Stimulated activated CD8-positive, alpha-beta memory T cell treated with anti-CD3 and anti-CD28 coated beads, Interleukin-2, amount 100 ng/mL, for 48 hours (primary cell): ENCODE data around the gene ROGDI.
"Not testable (repeated sequence)": the region's sequence is repeated elsewhere in the genome, so short reads cannot be mapped to it uniquely, and the experiment has no call there.

Experiments used
- DNase-seq, 2 donors: peaks; one replicate each; pipeline ENCODE4 v3.0.0-alpha.2; 2020; ENCODE audit warnings: low read depth in 2 of 2

The ROGDI gene

DNA sequence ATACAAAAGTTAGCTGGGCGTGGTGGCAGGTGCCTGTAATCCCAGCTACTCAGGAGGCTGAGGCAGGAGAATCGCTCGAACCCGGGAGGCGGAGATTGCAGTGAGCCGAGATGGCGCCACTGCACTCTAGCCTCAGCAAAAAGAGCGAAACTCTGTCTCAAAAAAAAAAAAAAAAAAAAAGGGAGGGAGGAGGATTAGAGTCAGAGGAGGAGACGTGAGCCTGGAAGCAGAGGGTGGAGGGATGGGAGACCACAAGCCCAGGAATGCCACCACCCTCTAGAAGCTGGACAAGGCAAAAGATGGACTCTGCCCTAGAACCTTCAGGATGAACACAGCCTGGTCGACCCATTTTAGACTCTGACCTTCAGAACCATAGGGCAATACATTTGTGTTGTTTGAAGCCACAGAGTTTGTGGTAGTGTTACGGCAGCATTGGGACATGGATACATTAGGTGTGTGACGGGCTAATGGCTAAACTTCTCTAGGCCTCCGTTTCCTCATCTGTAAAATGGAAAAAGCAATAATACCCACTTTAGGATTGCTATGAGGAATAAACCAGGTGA is 9.4 kb downstream of the ROGDI start:
- no peak for DNase-seq

DNA sequence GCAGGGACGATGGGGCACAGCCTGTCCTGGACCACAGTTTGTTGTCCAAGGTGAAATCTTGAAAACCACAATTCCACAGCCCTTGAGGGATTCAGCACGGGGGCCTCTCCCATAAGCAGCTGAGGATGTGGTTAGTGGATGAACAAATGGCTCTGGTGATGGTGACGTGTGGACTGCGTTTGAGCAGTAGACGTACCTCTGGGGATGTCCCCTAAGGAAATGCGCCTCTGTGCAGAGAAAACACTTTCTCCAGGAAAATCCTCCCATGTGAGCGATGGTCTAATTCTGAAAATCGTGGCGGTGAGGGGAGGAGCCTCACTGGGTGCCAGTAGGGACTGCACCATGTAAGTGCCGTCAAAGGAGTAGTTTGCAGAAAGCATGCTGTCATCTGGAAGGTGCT is 11.6 kb downstream of the ROGDI start:
- DNase-seq: no peak

DNA sequence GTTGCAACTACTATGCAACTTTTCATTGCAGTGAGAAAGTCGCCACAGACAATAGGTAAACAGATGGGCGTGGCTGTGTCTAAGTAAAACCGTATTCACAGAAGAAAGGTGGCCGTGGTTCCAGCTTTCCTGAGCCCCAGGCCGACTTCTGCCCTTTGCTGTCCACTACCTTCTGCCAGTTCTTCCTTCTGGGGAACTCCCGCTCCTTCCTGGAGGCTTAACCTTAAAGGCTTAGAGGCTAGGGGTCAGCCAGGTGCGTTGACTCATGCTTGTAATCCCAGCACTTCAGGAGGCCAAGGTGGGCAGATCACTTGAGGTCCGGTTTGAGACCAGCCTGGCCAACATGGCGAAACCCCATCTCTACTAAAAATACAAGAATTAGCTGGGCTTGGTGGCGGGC is 12.2 kb downstream of the ROGDI start:
- DNase-seq: no peak

DNA sequence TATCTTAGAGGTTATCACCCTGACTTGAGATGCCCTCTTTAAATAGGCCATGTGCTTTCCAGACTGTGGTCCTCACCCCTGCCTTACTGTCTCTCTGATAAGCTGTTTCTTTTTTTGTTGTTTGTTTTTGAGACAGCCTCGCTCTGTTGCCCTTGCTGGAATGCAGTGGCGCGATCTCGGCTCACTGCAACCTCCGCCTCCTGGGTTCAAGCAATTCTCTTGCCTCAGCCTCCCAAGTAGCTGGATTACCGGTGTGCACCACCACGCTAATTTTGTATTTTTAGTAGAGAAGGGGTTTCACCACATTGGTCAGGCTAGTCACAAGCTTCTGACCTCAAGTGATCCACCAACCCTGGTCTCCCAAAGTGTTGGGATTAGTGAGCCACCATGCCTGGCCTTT is 13.5 kb downstream of the ROGDI start:
- no peak for DNase-seq

DNA sequence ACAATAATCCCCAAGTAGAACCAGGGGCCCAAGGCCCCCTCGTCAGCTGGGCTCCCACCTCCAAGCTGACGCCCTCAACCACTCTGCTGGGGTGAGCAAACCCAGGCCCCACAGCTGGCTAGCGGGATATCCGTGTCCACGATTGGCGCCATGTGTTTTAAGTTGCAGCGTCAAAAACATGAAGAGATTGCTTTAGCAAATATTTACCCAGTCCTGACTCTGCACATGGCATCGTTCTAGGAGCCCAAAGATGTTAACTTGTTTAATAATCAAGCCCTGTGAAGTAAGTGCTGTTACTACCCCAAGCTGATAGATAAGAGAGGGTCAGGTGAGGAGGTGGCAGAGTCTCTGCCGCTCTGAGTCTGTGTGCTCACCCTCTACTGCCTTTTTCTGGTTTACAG is 13.9 kb downstream of the ROGDI start:
- DNase-seq: no peak

DNA sequence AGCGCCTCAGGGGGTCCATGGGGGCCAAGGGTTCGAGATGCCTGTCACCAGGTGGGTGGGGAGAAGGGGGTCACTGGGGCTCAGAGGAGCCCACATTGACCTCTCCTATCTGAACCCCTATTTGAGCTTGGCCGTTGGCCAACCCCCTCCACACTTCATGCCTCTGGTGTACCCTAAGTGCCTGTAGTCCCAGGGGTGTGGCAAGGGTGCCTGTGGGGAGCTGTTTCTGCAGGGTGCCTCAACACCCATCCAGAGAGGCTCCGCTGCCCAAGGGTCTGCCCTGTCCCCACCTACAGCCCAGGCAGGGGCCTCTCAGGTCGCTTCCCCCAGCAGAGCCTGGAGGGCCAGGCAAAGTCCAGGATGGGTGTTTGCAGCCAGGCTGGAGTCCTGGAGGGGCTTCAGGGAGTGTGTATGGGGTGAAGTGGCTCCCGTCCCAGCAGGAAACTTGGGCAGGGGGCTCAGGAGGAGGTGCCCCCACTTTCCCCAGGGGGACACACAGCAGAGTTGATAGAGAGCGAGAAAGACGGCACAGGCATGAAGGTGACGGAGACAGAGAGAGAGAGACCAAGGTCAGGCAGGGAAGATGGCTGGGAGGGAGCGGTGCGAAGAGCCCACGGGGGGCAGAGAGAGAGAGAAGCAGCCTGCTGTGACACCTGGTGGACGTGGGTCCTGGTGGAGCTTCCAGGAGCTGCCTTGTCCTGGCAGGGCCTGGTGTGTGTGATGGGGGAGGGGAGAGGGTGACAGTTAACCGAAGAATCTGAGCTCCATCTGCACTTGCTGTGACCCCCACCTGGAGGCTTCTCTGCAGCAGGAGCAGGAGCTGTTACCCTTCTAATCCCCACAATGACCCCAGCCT is 14.6 kb downstream of the ROGDI start, which contains the start of gene SEPTIN12:
SEPTIN12 (minus strand) TSS at position 719 of the 856 bp plus-strand sequence; CDS start at position 19, 700 bp downstream.
- no peak for DNase-seq

DNA sequence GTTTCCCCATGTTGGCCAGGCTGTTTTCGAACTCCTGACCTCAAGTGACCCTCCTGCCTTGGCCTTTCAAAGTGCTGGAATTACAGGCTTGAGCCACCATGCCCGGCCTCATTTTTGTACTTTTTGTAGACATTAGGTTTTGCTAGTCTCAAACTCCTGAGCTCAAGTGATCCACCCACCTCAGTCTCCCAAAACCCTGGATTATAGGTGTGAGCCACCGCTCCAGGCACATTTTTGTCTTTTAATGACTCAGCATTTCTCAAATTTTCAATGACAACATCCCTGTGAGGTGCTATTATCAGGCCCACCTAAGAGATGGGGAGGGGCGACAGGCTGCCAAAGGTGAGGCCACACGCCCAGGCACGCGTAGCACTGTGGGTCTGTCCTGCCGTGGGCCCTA is 15.4 kb downstream of the ROGDI start:
- no peak for DNase-seq

DNA sequence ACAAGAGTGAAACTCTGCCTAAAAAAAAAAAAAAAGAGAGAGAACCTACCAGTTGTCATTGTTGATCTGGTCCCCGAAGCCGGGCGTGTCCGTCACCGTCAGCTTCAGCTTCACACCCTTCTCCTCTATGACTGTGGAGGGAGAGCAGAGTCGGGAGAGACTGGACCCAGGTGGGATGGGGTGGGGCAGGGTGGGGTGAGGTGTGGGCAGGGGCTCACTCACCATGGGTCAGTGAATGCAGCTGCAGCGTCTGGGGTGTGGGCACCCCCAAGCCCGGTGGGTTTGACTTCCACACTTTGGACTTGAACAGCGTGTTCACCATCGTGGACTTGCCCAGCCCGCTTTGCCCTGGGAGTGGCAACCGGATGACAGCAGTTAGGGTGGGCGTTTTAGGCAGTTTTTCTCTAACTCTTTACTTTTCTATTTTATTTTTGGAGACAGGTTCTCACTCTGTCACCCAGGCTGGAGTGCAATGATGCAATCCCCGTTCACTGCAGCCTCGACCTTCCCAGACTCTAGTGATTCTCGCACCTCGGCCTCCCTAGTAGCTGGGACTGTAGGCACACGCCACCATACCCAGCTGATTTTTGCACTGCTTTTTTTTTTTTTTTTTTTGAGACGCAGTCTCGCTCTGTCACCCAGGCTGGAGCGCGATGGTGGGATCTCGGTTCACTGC is 16.5 kb downstream of the ROGDI start:
- no peak for DNase-seq

DNA sequence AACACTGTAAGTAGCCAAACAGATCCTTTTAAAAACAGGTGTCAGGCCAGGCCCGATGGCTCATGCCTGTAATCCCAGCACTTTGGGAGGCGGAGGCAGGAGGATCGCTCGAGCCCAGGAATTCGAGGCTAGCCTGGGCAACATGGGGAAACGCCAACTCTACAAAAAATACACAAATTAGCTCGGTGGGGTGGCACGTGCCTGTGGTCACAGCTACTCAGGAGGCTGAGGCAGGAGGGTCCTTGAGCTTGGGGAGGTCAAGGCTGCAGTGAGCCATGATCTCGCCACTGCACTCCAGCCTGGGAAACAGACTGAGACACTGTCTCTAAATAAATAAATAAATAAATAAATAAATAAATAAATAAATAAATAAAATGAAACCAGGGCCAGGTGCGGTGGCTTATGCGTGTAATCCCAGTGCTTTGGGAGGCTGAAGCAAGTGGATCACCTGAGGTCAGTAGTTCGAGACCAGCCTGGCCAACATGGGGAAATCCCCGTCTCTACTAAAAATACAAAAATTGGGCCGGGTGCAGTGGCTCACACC is 17.9 kb downstream of the ROGDI start:
- not testable (repeated sequence) for DNase-seq

DNA sequence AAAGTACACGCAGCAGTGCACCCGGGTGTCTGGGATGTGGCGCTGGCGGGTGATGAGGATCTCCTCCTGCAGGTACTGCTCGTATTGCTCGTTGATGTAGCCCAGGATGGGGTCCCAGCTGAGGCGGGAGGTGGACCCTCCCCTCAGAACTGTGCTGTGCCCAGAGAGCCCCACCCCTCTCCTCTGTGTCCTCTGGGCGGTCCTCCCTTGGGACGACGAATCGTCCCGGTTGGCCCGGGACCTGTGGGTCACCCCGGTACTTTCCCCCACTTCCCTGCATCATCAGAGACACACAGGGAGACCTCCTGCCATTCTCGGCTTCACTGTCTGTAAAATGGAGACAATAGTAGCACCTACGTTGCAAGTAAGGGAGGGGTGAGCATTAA is 18.5 kb downstream of the ROGDI start:
- no peak for DNase-seq

DNA sequence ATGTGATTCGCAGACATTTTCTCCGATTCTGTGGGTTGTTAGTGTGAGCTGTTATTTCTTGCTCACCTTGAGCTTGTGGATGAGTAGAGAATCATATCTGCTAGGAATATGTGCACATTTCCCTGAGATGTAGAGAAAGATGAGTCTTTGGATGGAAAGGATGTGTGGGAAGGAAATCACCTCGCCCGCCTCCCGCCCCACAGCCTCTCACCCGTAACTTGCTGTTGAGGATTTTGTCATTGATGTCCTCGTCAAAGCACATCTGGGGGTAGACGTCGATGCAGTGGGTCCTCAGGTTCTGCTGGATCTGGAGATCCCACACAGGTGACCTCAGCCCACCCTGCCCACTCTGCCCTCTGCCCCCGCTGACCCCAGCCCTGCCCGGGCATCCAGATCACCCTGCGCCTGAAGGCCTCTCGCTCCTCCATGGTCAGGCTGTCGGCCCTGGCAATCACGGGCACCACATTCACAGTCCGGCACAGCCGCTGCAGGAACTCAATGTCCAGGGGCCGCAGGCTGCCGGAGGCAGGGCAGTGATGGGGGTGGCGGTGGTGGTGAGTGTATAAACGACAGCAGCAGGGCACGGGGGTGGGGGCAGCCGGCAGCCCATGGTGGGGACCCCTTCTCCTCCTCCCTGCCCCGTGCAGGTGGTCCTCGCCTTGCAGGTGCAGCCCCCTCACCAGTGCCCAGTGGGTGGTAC is 19.0 kb downstream of the ROGDI start:
- no peak for DNase-seq

DNA sequence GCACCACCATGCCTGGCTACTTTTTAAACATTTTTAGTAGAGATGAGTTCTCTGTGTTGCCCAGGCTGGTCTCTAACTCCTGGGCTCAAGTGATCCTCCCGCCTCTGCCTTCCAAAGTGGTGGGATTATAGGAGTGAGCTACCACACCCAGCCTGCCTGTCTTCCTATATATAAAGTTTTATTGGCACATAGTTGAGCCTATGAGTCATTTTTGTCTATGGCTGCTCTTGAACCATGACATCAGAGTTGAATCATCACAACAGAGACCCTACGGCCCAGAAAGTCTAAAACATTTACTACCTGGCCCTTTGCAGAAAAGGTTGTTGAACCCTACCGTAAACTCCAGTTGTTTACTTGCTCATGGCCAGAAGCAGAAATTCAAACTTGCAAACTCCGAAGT is 22.2 kb downstream of the ROGDI start:
- DNase-seq: no peak

DNA sequence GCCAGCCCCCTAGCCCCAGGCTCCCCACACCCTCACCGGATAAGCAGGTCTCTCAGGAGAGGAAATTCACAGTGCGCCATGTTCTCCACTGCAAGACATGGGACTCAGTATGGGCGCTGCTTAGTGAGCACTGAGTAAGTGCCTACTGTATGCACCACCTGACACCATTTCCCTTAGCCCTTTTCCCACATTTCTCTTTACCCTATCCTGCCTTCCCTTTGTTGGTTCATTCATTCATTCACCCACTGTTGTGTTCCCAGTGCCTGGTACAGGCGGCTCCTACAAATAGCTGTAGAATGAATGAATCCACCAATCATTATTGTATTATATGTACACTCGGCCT is 24.4 kb downstream of the ROGDI start:
- no peak for DNase-seq

DNA sequence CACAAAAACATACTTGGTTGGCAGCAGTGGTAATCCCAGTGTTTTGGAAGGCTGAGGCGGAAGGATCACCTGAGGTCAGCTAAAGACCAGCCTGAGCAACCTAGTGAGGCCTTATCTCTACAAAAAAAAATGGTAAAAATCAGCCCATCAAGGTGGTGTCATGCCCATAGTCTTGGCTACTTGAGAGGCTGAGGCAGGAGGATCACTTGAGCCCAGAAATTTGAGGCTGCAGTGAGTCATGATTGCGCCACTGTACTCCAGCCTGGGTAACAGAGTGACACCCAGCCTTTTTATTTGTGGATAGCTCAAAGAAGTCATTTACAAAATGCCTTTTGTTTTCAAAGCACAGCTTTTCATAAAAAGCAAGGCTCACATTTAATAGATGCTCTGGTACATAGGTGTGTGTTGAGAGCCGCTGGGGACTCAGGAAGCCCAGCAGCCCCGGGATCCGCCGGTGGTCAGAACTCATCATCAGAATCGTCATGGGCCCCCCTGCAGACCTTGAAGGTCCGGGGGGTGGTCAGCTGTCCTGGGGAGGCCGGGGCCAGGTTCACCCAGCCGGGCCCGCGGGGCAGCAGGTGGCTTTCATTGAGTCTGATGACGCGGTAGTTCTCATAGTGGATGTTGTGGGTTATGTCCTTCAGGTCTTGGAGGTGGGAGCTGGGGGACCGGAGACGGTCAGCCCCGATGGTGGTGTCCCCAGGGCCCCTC is 24.9 kb downstream of the ROGDI start:
- DNase-seq: no peak

DNA sequence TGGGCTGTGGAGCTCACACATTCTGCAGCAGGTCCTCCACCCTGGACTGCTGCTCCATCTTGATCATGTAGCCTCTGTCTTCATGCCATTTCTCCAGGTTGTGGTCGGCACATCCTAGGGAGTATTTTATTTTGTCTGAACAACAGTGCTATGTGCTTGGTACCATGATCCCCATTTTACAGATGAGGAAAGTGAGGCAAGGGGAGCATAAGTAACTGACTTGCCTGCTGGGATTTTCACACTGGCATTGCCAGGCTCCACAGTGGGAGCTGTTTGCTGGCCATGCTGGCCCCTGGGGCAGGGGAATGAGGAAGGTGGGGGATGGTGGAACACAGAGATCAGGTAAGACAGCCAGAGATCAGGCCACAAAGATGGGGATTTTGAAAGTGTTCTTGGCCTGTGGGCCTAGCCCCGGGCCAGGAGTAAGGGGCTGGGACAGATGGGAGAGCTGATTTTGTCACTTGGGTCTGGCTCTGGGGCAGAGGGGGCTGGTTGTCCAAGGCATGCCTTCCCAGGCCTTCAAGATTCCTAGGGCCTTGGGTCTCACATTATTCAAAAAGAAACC is 26.2 kb downstream of the ROGDI start:
- DNase-seq: no peak

DNA sequence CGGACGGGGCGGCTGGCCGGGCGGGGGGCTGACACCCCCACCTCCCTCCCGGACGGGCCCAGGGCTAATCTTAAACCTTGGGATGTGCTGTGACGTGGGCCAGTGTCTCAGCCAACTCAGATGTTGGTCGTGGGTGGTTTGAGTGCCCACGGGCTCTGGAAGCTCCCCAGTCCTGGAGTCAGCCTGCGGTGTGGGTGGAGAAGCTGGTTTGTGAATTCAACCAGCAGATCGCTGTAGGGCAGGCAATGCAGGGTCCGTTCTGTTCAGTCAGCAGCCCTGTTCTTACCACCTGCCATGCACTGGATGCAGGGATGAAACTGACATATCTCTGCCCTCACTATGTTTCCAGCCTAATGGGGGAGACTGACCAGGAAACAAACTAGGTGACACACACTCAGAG is 27.4 kb downstream of the ROGDI start:
- no peak for DNase-seq

DNA sequence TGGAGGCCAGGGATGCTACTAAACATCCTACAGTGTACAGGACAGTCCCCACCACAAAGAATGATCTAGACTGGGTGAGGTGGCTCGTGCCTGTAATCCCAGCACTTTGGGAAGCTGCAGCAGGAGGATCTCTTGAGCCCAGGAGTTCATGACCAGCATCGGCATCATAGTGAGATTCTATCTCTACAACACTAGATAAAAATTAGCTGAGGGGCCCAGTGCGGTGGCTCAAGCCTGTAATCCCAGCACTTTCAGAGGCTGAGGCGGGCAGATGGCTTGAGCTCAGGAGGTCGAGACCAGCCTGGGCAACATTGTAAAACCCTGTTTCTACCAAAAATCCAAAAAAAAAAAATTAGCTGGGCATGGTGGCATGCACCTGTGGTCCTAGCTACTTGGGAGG is 30.1 kb downstream of the ROGDI start:
- no peak for DNase-seq

DNA sequence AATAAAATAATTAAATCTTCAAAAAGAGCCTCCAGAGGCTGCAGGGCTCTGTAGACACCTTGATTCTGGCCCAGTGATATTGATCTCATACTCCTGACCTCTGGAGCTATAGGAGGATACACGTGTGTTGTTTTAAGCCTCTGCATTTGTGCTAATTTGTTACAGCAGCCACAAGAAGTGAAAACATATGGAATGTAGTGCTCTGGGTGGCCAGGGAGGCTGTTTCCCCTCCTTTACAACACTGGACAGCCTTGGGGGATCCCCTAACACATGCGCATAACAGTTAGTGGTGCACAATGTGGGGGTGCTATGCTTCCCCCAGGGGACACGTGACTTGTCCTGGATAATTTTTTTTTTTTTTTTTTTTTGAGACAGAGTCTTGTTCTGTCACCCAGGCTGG is 30.8 kb downstream of the ROGDI start:
- no peak for DNase-seq

DNA sequence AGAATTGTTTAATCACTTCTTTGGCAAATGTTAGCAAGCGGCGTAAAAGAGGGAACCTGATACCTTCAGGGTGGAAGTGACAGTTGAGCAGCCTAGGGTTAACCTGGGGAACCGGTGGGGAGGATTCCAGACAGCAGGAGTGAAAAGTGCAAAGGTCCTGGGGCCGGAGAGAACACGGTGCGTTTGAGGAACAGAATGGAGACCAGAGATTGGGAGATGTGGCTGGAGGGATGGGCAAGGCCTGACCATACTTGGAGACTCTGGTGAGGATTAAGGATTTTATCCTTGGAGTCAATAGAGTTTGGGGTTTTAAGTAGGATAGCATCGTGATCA is 33.2 kb downstream of the ROGDI start:
- no peak for DNase-seq

DNA sequence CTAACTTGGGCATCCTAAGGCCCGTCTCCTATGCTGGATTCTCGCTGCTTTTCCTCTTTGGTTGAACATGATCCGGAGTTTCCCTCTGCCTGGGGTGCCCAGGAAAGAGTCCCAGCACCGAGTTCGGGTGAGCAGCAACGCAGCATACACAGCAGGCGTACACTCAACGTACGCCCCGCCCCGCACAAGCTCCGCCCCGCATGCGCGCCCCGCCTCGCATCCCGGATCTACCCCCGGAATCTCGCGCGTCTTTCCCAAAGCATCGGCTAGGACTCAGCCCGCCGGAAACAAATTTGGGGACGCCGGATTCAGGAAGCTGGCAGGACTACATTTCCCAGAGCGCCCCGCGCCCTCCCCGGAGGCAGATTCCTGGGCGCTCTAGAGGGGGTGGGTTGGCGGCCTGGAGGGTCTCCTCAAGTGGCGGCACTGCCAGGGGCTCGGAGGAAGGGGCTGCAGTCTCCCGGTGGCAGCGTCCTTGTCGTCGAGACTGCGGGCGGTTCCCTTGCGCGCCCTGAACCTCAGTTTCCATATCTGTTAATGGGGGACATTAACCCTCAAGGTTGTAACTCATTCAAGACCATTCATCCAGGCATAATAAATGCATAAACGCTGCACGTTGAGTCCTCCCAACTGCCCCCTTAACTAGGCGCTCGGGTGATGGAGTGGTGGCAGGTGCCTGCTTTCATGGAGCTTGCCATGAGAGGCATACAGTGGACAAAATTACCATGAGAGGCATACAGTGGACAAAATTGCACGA is 33.7 kb downstream of the ROGDI start:
- peak; percentile 82 to 93 for DNase-seq
